RPMI8226 (cell line): ENCODE data around the gene RPL12.
"Not testable (repeated sequence)": the region's sequence is repeated elsewhere in the genome, so short reads cannot be mapped to it uniquely, and the experiment has no call there.

Source experiments
- DNase-seq: peaks from one replicate; pipeline ENCODE4 v3.0.0-alpha.2; 2015

Gene RPL12

GRCh38 chr9:127466407-127466917, 15.3 kb upstream of the RPL12 start:
- not testable (repeated sequence) for DNase-seq

GRCh38 chr9:127463911-127464310, 12.7 kb upstream of the RPL12 start:
- no peak for DNase-seq

GRCh38 chr9:127463382-127463781, 12.2 kb upstream of the RPL12 start:
- no peak for DNase-seq

DNA sequence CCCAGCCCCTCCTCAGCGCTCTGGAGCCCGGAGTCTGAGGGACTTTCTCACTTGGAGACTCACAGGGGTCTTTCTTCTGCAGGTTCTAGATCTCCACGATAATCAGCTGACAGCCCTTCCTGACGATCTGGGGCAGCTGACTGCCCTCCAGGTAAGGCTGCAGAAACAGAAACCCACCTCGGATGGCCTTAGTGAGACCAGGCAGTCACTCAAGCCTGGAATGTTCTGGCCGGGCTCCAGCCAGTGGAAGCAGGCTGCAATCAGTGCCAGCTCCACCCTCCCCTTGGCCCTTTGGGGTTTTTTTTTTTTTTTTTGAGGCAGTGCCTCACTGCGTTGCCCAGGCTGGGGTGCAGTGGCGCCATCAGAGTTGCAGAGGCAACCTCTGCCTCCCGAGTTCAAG, 7.7 kb upstream of the RPL12 start:
- no peak for DNase-seq

- no peak for DNase-seq
Measured at GRCh38 chr9:127457191-127457878, 6.1 kb upstream of the RPL12 start.

DNA sequence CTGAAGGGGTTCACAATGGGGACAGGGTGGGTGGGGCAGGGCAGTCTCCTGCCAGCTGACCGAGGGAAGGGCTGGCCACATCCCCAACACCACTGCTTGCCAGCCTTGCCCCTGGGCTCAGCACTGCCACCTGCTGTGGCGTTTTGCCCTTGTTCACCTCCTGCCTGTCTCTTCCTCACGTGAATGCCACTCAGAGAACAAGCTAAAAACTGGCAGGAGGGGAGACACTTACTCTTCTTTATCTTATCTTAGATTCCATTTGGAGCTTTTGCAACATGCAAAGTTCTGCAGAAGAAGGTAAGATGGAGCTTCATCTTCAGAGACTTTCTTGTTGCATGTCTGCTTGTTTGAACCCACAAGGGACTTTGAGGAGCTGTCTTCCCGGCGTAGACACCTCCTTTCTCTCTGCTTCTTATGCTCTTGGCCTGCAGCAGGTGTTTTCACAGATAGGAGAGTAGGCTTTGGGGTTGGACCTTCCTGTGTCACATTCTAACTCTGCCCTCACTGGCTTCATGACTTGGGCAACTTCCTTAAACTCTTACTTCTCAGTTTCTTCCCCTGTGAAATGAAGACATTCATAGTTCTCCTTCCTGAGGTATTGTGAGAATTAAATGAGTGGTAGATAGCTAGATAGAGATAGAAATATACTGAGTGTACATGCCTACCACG, 4.3 kb upstream of the RPL12 start:
- peak; percentile 31 for DNase-seq

DNA sequence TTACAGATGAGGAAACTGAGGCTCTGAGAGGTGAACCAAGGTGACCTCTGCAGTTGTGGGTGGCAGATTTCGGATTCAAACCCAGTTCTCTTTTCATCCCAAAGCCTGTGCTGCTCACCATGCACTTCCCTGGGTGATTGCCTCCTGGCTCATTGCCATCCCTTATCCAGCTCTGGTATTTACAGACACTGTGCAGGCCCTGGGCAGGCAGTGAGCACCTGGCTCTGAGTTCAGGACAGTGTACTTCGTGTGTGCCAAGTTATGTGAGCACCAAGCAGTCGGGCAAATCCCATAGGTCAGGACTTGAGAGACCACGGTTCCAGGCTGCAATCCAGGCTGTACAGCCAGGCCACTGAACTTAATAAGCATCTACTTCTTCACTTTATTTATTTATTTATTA, 1.5 kb upstream of the RPL12 start:
- DNase-seq: peak; percentile 49

DNA sequence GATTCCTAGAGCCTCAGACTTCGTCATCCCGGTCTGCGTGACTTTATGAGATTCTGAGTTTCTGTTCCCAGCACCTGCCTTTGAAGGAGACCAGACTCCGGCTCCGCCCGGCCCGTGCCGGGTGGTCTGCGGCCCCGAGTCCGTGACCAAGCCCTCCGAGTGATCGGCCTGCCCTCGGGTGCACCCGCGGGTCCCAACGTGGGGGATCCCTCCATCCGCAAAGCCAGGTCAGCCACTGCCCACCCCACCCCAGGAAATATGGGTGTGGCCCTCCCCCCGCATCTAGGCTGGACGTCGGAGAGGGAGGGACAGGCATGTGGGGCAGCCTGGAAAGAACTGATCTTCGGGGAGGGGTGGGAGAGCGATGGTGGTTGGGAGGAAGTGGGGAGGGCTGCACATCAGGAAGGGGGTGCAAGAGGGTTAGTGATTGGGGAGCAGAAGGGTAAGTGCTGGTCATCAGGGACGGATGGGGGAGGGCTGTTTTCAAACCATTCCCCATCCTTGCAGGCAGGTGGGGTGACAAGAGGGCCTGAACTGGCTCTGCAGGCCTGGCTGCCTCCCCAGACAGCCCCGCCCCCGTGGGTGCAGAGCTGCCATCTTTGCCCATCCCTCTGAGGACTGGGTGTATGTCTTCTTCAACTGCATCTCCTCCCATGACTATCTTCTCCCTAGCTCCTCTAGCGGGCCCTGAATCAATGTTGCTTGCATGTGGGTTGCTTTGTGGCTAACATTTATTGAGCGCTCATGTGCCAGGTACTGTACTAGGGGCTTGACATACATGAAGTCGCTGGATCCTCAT, 851 bp upstream of the RPL12 start:
- DNase-seq: peak; percentile 77

- no peak for DNase-seq
Measured at GRCh38 chr9:127451608-127451857, 327 bp upstream of the RPL12 start.

DNA sequence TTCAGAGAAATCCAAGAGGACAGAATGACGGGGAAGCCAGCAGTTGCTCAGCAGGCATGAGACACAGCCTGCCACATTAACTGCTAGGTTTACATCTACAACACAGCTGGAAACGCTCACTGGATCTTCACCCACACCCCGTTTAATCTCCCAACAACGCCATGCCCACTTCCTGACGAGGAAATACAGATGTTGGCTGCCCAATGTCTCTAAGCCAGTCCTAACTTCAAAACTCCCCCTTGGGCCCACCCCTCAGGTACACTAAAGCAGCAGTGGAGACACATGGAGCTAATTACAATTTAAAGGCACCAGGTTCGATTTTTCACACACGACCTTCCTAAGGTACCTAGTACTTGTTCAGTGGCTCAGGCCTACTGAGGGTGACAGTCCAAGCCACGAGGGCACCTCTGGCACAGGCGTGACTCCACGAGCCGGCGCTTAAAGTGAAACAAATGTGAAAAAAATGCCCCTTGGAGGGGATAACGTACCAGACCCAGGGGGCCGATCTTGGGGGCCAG, 904 bp downstream of the RPL12 start:
- DNase-seq: no peak

DNA sequence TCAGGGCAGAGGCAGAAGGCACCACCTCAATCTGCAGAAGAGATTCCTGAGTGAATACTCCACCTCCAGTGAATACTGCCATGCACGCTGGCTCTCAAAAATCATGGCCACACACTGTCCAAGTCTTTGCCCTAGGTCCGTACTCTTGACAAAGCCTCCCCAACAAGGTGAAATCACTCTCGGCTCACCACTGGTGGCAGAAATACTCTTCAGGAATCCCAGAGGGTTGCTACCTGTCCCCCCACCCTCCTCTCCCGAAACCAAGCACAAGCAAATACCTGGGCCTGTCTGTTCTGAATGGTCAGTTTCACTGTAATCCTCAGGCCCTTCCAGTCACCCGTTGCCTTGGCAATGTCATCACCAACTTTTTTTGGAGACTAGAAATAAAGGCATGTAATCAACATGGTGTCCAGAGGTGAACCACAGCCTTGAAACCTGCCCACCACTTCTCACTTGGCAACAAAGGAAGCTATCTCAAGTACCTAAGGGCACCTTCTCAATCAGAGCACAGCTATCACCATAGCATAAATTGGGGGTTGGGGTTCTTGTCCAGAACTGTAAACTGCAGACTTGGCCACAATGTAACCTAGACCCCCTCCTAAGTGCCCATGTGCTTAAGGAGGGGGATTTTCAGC, 1.8 kb downstream of the RPL12 start:
- DNase-seq: peak; percentile 13

GRCh38 chr9:127448112-127448805, 2.9 kb downstream of the RPL12 start:
- DNase-seq: peak; percentile 15

GRCh38 chr9:127447416-127448111, 3.6 kb downstream of the RPL12 start:
- DNase-seq: no peak

DNA sequence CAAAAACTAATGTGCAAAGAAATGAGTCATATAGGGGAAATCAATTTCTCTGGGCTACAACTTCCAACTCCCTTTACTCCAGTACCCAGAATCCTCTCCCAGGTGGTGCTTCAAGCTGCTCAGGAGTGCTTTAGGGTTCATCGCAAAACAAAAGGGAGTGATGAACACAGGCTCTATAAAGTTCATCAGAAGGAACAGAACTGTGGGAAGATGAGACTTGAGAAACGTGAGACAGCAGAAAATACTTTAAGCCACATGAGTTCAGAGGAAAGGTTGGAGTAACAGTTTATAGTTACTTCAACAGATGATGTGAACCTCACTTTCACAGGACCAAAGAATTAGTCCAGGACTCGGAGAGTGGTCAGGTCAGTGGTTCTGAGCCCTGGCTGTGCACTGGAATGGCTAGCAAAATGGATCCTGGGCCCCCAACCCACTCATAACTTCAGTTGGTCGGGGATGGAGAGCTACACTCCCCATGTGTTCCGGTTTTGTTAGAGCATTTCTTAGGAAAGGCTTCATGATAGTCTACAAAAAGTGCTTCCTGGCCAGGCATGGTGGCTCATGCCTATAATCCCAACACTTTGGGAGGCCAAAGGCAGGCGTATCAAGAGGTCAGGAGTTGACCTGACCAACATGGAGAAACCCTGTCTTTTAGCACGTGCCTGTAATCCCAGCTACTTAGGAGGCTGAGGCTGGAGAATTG, 4.3 kb downstream of the RPL12 start:
- DNase-seq: peak; percentile 12

- DNase-seq: peak; percentile 17
Measured at GRCh38 chr9:127445851-127446712, 5.1 kb downstream of the RPL12 start.

GRCh38 chr9:127444921-127445850, 6.0 kb downstream of the RPL12 start:
- DNase-seq: peak; percentile 26

DNA sequence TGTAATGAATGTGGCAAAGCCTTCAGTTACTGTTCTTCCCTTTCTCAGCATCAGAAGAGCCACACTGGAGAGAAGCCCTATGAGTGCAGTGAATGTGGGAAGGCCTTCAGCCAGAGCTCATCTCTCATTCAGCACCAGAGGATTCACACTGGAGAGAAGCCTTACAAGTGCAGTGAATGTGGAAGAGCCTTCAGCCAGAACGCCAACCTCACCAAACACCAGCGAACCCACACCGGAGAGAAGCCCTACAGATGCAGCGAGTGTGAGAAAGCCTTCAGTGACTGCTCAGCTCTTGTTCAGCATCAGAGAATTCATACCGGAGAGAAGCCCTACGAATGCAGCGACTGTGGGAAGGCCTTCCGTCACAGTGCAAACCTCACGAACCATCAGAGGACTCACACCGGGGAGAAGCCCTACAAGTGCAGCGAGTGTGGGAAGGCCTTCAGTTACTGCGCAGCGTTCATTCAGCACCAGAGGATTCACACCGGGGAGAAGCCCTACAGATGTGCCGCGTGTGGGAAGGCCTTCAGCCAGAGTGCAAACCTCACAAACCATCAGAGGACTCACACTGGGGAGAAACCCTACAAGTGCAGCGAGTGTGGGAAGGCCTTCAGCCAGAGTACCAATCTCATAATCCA, 6.8 kb downstream of the RPL12 start:
- DNase-seq: peak; percentile 21

GRCh38 chr9:127438394-127438793, 12.8 kb downstream of the RPL12 start:
- DNase-seq: no peak
